Measurements from ENCODE around the gene PRKG1. TPM values are rescaled to one million over a fixed set of nuclear protein-coding genes. Genes with fewer than 3 reads are reported as not detected.

The PRKG1 gene
- total RNA-seq, 1 experiment from 2014 or later: 10.4 TPM

DNA sequence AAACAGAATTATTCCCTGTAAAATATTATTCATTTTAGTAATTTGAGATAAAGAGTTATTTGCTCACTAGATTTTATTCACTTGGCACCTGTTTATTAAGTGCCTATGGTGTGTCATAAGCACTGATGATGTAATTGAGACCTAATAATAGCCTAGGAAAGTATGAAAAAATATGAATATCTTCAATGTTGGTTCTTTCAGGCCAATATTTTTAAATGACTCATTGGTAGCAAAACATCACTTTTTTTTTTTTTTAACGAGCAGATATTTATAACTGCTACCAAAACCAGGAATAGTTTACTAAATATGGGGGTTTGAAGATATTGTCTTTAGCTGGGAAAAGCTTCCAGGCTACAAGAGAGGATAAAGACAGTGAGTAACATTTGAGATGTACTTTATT, 228.0 kb downstream of the PRKG1 start:
- H3K9ac ChIP-seq (ENCODE audit: extremely low read depth, insufficient read length, low read length): no peak overlapping the region
- WGBS (ENCODE audit: extremely low coverage, insufficient read length, low lambda C conversion rate): no CpG with 5 or more reads among the region's 1 CpG
- H3K4me3 Mint-ChIP-seq: no peak overlapping the region
- no peaks in the 10 kb centered on the region for H3K27me3 ChIP-seq (ENCODE audit: insufficient read depth, low read length)
- no peak overlapping the region for H3K27ac ChIP-seq (ENCODE audit: insufficient read length, low read depth, low read length)
- no peak overlapping the region for H4K91ac ChIP-seq (ENCODE audit: insufficient read length, low read depth, low read length)
- no peak overlapping the region for H2BK20ac ChIP-seq (ENCODE audit: low read depth, low read length, poor library complexity, severe bottlenecking)
- H3K4me1 ChIP-seq (ENCODE audit: insufficient read depth, low read length): peaks cover 2% of the 10 kb centered on the region; the same call in 1 of the 2 replicates
- H3K56ac ChIP-seq (ENCODE audit: insufficient read length, low read depth, low read length): no peak overlapping the region
- H4K20me1 ChIP-seq (ENCODE audit: control insufficient read depth, insufficient read depth, insufficient read length): no peaks in the 10 kb centered on the region
- H3K79me2 ChIP-seq (ENCODE audit: insufficient read depth, low read length): no peaks in the 10 kb centered on the region
- no peak overlapping the region for H3T11ph ChIP-seq (ENCODE audit: low read length)
- DNase-seq: no peak
- no peak overlapping the region for H2BK5ac ChIP-seq (ENCODE audit: insufficient read length, low read length)
- TF ChIP-seq, protein P1, sequence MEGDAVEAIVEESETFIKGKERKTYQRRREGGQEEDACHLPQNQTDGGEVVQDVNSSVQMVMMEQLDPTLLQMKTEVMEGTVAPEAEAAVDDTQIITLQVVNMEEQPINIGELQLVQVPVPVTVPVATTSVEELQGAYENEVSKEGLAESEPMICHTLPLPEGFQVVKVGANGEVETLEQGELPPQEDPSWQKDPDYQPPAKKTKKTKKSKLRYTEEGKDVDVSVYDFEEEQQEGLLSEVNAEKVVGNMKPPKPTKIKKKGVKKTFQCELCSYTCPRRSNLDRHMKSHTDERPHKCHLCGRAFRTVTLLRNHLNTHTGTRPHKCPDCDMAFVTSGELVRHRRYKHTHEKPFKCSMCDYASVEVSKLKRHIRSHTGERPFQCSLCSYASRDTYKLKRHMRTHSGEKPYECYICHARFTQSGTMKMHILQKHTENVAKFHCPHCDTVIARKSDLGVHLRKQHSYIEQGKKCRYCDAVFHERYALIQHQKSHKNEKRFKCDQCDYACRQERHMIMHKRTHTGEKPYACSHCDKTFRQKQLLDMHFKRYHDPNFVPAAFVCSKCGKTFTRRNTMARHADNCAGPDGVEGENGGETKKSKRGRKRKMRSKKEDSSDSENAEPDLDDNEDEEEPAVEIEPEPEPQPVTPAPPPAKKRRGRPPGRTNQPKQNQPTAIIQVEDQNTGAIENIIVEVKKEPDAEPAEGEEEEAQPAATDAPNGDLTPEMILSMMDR (conservative IDR thresholded peaks at IDR 0.05): no peak
- no peaks in the 10 kb centered on the region for H3K79me1 ChIP-seq (ENCODE audit: insufficient read depth, low read depth, low read length, poor library complexity, severe bottlenecking)
- H3K4ac ChIP-seq (ENCODE audit: low read depth, low read length): no peak overlapping the region
- no peaks in the 10 kb centered on the region for H3K23me2 ChIP-seq (ENCODE audit: insufficient read length, low read depth, low read length, poor library complexity, severe bottlenecking)
- H3K23ac ChIP-seq (ENCODE audit: insufficient read length, low read depth, low read length): no peak overlapping the region
- no peaks in the 10 kb centered on the region for H3K9me3 ChIP-seq (ENCODE audit: control insufficient read depth, low read depth, low read length)
- no peak overlapping the region for H3K14ac ChIP-seq (ENCODE audit: insufficient read depth, low read length)
- no peak overlapping the region for H3K4me2 ChIP-seq (ENCODE audit: insufficient read depth, insufficient read length, low read length)
- no peak overlapping the region for H2BK120ac ChIP-seq (ENCODE audit: low read depth, low read length, poor library complexity, severe bottlenecking)
- no peak overlapping the region for H2AK5ac ChIP-seq (ENCODE audit: insufficient read length, low read length)
- no peak overlapping the region for H2AFZ ChIP-seq (ENCODE audit: low read length)
- no peaks in the 10 kb centered on the region for H3K27me3 Mint-ChIP-seq (ENCODE audit: low read depth)
- H3K4me1 Mint-ChIP-seq: peaks cover 8 to 9% of the 10 kb centered on the region in 2 experiments
- no peak overlapping the region for H3K27ac Mint-ChIP-seq
- no peaks in the 10 kb centered on the region for H3K9me3 Mint-ChIP-seq
- H3K36me3 Mint-ChIP-seq (ENCODE audit: insufficient read depth in 1 of 3, low read depth in 3 of 3): no peaks in the 10 kb centered on the region
- H3K18ac ChIP-seq (ENCODE audit: insufficient read length, low read depth, low read length): no peak overlapping the region
- no peak overlapping the region for H2BK15ac ChIP-seq (ENCODE audit: low read depth, low read length)
- no peak overlapping the region for H4K5ac ChIP-seq (ENCODE audit: insufficient read length, low read depth, low read length)
- no peak overlapping the region for H2BK12ac ChIP-seq (ENCODE audit: insufficient read length, low read depth, low read length)
- H4K8ac ChIP-seq (replicated peaks; ENCODE audit: insufficient read length, low read depth, low read length): no peak overlapping the region

Data from H9 (cell line).